VCaP (cell line): ENCODE data around the gene ZBTB22.

Source experiments
- H3K27ac ChIP-seq: fragments of 450-650 bp; 2 replicates; pipeline ENCODE4 v1.5.1; 2017
- TF ChIP-seq, protein P1 (sequence below): fragments of 450-650 bp; conservative IDR thresholded peaks from 2 replicates; pipeline ENCODE4 v1.5.1; 2017; ENCODE audit warnings: mild to moderate bottlenecking, moderate library complexity

Gene ZBTB22

DNA sequence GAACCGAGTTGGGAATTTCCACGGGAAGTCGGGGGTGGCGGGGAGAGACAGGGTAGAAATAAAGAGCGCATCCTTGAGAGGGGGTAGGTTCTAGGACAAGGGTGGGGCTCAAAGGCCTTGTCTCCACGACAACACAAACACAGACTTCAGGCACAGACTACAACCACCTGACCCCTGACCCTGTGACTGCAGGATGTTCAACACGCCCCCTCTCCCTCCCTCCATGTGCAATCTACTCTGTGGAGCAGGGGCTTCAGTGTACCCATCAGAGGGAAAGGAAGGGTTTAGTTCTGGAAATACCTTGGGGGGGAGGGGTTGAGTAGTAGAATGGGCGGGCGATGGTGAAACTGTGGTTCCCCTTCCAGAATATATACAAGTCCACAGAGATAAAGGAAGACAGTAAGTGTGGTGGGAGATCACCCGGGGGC lies 3.0 kb downstream of the ZBTB22 start:
- TF ChIP-seq, protein P1, sequence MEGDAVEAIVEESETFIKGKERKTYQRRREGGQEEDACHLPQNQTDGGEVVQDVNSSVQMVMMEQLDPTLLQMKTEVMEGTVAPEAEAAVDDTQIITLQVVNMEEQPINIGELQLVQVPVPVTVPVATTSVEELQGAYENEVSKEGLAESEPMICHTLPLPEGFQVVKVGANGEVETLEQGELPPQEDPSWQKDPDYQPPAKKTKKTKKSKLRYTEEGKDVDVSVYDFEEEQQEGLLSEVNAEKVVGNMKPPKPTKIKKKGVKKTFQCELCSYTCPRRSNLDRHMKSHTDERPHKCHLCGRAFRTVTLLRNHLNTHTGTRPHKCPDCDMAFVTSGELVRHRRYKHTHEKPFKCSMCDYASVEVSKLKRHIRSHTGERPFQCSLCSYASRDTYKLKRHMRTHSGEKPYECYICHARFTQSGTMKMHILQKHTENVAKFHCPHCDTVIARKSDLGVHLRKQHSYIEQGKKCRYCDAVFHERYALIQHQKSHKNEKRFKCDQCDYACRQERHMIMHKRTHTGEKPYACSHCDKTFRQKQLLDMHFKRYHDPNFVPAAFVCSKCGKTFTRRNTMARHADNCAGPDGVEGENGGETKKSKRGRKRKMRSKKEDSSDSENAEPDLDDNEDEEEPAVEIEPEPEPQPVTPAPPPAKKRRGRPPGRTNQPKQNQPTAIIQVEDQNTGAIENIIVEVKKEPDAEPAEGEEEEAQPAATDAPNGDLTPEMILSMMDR: no peak
- peak overlapping the region; percentile 100 for H3K27ac ChIP-seq

GRCh38 chr6:33313709-33314514 lies 3.6 kb downstream of the ZBTB22 start, which contains the start of gene TAPBP:
TSS of gene TAPBP (minus strand) at chr6:33314078. CDS start at chr6:33314041, 37 bp downstream.
- TF ChIP-seq, protein P1: no peak
- H3K27ac ChIP-seq: peak within 1 kb of the TSS; percentile 100

DNA sequence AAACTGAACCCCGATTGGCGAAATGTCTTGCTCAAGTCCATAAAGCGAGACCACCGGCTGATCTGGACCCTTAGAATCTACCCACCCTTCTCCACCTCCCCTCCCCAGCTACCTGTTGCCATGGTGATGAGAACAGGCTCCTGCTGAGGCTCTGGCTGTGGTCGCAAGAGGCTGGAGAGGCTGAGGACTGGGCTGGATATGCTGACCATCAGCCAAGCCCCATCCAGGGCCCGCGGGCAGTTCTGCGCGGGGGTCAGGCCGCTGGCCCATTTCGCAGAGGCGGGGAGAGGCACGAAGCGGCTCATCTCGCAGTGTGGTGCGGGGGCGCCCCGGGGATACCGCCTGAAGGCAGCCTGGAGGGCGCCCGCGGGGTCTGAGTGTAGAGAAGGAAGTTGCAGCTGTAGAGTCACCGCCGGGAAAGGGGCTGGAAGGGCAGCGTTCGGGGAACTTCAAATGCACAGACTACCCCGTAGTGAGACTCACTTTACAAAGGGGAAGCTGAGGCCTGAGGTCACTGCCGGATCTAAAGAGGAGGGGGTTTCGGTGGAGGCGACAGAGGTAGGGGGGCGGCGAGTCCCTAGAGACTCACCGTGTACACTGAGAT lies 4.3 kb downstream of the ZBTB22 start:
- H3K27ac ChIP-seq: peak overlapping the region; percentile 100
- TF ChIP-seq, protein P1: no peak

DNA sequence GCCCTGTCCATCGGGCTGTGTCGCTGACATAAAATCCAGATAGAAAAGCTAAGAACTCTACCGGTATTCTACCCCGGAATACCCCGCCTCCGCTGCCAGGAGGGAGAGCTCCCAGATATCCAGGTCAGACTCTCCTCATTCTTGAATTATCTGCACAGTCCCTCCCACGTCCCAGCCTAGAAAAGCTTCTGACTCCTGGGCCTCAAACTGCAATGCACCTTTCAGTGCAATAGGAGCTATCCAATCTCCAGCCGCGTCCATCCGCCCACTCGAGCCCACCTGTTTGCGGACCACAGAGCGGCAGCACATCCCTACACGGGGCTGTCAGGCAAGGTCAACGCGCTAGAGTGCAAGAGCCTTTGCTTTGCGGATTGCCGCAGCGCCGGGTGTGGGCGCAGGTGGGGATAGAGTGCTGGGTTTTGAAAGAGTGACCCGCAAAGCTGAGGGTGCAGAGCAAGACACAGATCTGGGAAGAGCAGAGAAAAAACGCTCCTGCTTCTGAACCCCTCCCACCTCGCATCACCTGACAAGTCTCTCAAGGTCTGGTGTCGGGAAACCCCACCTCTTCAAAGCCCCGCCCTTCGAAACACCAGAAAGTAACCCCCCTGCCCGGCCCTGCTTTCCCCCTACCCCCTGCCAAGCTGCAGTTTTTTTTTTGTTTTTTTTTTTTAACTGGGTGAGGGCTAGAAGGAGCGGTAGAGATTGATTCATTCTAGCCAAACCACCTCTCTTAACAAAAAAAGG lies 5.0 kb downstream of the ZBTB22 start:
- peak overlapping the region; percentile 100 for H3K27ac ChIP-seq
- TF ChIP-seq, protein P1: no peak

DNA sequence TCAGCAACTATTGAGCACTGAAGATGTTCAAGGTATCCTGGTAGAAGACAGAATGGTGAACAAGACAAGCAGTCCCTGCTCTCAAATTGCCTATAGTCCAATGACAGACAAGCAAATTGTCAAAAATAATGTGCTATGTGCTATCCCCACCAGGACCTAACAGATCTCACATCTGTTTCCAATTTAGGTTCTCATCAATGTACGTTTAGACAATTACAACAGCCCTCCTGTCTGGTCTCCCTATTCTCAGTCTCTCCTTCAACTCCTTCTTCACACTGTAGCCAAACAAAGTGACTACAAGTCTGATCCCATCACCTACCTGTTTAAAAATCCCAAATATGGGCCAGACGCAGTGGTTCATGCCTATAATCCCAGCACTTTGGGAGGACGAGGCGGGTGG lies 11.2 kb downstream of the ZBTB22 start:
- TF ChIP-seq, protein P1: no peak
- no peak overlapping the region for H3K27ac ChIP-seq

DNA sequence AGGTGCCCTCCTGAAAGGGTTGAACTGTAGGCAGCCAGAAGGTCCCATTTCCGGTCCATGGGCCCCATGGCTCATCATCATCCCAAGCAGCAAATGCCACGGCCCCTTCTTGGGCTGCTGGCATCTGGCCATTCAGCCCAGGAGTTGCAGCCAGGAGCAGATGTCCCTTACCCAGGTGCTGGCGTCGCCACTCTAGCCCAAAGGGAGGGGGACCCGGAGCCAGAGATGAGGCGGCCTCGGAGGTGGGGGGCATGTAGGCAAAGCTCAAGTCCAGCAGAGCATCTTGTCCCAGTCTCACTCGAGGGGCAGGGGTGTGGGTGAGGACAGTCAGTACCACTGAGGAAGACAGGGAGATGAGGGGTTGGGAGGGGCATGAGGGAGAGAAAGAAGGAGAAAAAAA lies 12.5 kb downstream of the ZBTB22 start:
- TF ChIP-seq, protein P1: no peak
- H3K27ac ChIP-seq: peak overlapping the region; percentile 12; the same call in 1 of the 2 replicates

DNA sequence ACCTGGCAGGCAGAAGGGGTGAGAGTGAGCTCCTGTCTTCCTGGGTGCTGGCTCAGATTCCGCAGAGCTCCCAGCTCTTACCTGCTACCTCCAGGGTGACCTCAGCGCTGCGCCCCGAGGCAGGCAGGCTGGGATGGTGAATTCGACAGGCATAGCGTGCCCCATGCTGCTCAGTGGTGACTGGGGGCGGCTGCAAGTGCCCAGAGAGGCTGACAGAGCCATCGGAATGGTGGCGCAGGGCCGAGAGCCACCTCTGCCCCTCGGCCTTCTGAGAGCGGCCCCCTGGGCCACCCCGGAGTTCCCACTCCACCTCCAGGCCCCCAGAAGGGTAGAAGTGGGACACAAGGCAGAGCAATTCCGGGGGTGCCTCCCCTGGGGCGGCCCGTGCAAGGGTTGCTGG lies 13.3 kb downstream of the ZBTB22 start:
- peak overlapping the region; percentile 12; the same call in 1 of the 2 replicates for H3K27ac ChIP-seq

More for the DNA sequence above, 13.3 kb downstream of the ZBTB22 start:
- TF ChIP-seq, protein P1: no peak
